ENCODE data around the gene PARL.

PARL gene

GRCh38 chr3:183873914-183874313 is 10.8 kb downstream of the PARL start:
- TF ChIP-seq POU2F2 (IDR thresholded peaks at IDR 0.05; ENCODE audit: low read depth, low read length) (no peak), PAX5 (IDR thresholded peaks at IDR 0.05; ENCODE audit: insufficient read depth, low read length, severe bottlenecking) (no peak), POLR2AphosphoS5 (IDR thresholded peaks at IDR 0.05; ENCODE audit: low read depth, low read length) (no peak), SPI1 (IDR thresholded peaks at IDR 0.05; ENCODE audit: low read depth, low read length) (no peak), TAF1 (IDR thresholded peaks at IDR 0.05; ENCODE audit: low read depth, low read length) (no peak), POLR2A (IDR thresholded peaks at IDR 0.05; ENCODE audit: low read depth, low read length) (no peak)
- FAIRE-seq (no peak), DNase-seq (ENCODE audit: insufficient read length, low spot score) (no peak)

GRCh38 chr3:183871541-183871940 is 13.1 kb downstream of the PARL start:
- TF ChIP-seq TAF1 (IDR thresholded peaks at IDR 0.05; ENCODE audit: low read depth, low read length): no peak
- TF ChIP-seq SPI1 (IDR thresholded peaks at IDR 0.05; ENCODE audit: low read depth, low read length): no peak
- no peak for TF ChIP-seq POLR2A (IDR thresholded peaks at IDR 0.05; ENCODE audit: low read depth, low read length)
- TF ChIP-seq POLR2AphosphoS5 (IDR thresholded peaks at IDR 0.05; ENCODE audit: low read depth, low read length): no peak
- no peak for TF ChIP-seq PAX5 (IDR thresholded peaks at IDR 0.05; ENCODE audit: insufficient read depth, low read length, severe bottlenecking)
- no peak for TF ChIP-seq POU2F2 (IDR thresholded peaks at IDR 0.05; ENCODE audit: low read depth, low read length)
- FAIRE-seq (no peak), DNase-seq (ENCODE audit: insufficient read length, low spot score) (no peak)

GRCh38 chr3:183870563-183870962 is 14.1 kb downstream of the PARL start:
- no peak for FAIRE-seq
- no peak for DNase-seq (ENCODE audit: insufficient read length, low spot score)
- TF ChIP-seq POU2F2 (IDR thresholded peaks at IDR 0.05; ENCODE audit: low read depth, low read length): no peak
- TF ChIP-seq POLR2AphosphoS5 (IDR thresholded peaks at IDR 0.05; ENCODE audit: low read depth, low read length): no peak
- TF ChIP-seq POLR2A (IDR thresholded peaks at IDR 0.05; ENCODE audit: low read depth, low read length): no peak
- no peak for TF ChIP-seq SPI1 (IDR thresholded peaks at IDR 0.05; ENCODE audit: low read depth, low read length)
- TF ChIP-seq TAF1 (IDR thresholded peaks at IDR 0.05; ENCODE audit: low read depth, low read length): no peak
- TF ChIP-seq PAX5 (IDR thresholded peaks at IDR 0.05; ENCODE audit: insufficient read depth, low read length, severe bottlenecking): no peak

- TF ChIP-seq SPI1 (IDR thresholded peaks at IDR 0.05; ENCODE audit: low read depth, low read length): peak; percentile 37; the same call in 1 of the 2 replicates
- TF ChIP-seq PAX5 (IDR thresholded peaks at IDR 0.05; ENCODE audit: insufficient read depth, low read length, severe bottlenecking): no peak
- DNase-seq (ENCODE audit: insufficient read length, low spot score) (no peak), FAIRE-seq (no peak)
These were observed 15.9 kb downstream of the PARL start for GRCh38 chr3:183868796-183869195.

- FAIRE-seq: no peak
- no peak for TF ChIP-seq PAX5 (IDR thresholded peaks at IDR 0.05; ENCODE audit: insufficient read depth, low read length, severe bottlenecking)
- TF ChIP-seq POLR2AphosphoS5 (IDR thresholded peaks at IDR 0.05; ENCODE audit: low read depth, low read length): no peak
- TF ChIP-seq SPI1 (IDR thresholded peaks at IDR 0.05; ENCODE audit: low read depth, low read length): no peak
- no peak for TF ChIP-seq POLR2A (IDR thresholded peaks at IDR 0.05; ENCODE audit: low read depth, low read length)
- no peak for TF ChIP-seq POU2F2 (IDR thresholded peaks at IDR 0.05; ENCODE audit: low read depth, low read length)
- TF ChIP-seq TAF1 (IDR thresholded peaks at IDR 0.05; ENCODE audit: low read depth, low read length): no peak
- no peak for DNase-seq (ENCODE audit: insufficient read length, low spot score)
These were observed 22.1 kb downstream of the PARL start for GRCh38 chr3:183862610-183863009.

- no peak for FAIRE-seq
These were observed 26.8 kb downstream of the PARL start for GRCh38 chr3:183857863-183858262.

GRCh38 chr3:183854318-183855035 is 30.2 kb downstream of the PARL start:
- TF ChIP-seq SPI1 (IDR thresholded peaks at IDR 0.05; ENCODE audit: low read depth, low read length) (no peak), POLR2A (IDR thresholded peaks at IDR 0.05; ENCODE audit: low read depth, low read length) (no peak)
- FAIRE-seq (no peak), DNase-seq (ENCODE audit: insufficient read length, low spot score) (no peak)

More at GRCh38 chr3:183857863-183858262, 26.8 kb downstream of the PARL start:
- no peak for DNase-seq (ENCODE audit: insufficient read length, low spot score)
- TF ChIP-seq PAX5 (IDR thresholded peaks at IDR 0.05; ENCODE audit: insufficient read depth, low read length, severe bottlenecking): no peak
- TF ChIP-seq TAF1 (IDR thresholded peaks at IDR 0.05; ENCODE audit: low read depth, low read length): no peak

GRCh38 chr3:183845608-183846288 is 38.9 kb downstream of the PARL start:
- no peak for FAIRE-seq
- no peak for DNase-seq (ENCODE audit: insufficient read length, low spot score)
- TF ChIP-seq PAX5 (IDR thresholded peaks at IDR 0.05; ENCODE audit: insufficient read depth, low read length, severe bottlenecking): no peak
- TF ChIP-seq POU2F2 (IDR thresholded peaks at IDR 0.05; ENCODE audit: low read depth, low read length): no peak
- no peak for TF ChIP-seq SPI1 (IDR thresholded peaks at IDR 0.05; ENCODE audit: low read depth, low read length)
- no peak for TF ChIP-seq POLR2AphosphoS5 (IDR thresholded peaks at IDR 0.05; ENCODE audit: low read depth, low read length)

GRCh38 chr3:183845090-183845489 is 39.6 kb downstream of the PARL start:
- FAIRE-seq (no peak), DNase-seq (ENCODE audit: insufficient read length, low spot score) (no peak)
- no peak for TF ChIP-seq SPI1 (IDR thresholded peaks at IDR 0.05; ENCODE audit: low read depth, low read length)
- TF ChIP-seq POLR2AphosphoS5 (IDR thresholded peaks at IDR 0.05; ENCODE audit: low read depth, low read length): no peak
- TF ChIP-seq POLR2A (IDR thresholded peaks at IDR 0.05; ENCODE audit: low read depth, low read length): no peak
- no peak for TF ChIP-seq PAX5 (IDR thresholded peaks at IDR 0.05; ENCODE audit: insufficient read depth, low read length, severe bottlenecking)
- TF ChIP-seq TAF1 (IDR thresholded peaks at IDR 0.05; ENCODE audit: low read depth, low read length): no peak
- TF ChIP-seq POU2F2 (IDR thresholded peaks at IDR 0.05; ENCODE audit: low read depth, low read length): no peak

GRCh38 chr3:183844606-183845005 is 40.1 kb downstream of the PARL start:
- FAIRE-seq: no peak
- no peak for DNase-seq (ENCODE audit: insufficient read length, low spot score)
- no peak for TF ChIP-seq POLR2A (IDR thresholded peaks at IDR 0.05; ENCODE audit: low read depth, low read length)
- TF ChIP-seq SPI1 (IDR thresholded peaks at IDR 0.05; ENCODE audit: low read depth, low read length): no peak
- no peak for TF ChIP-seq PAX5 (IDR thresholded peaks at IDR 0.05; ENCODE audit: insufficient read depth, low read length, severe bottlenecking)
- no peak for TF ChIP-seq TAF1 (IDR thresholded peaks at IDR 0.05; ENCODE audit: low read depth, low read length)
- no peak for TF ChIP-seq POLR2AphosphoS5 (IDR thresholded peaks at IDR 0.05; ENCODE audit: low read depth, low read length)
- no peak for TF ChIP-seq POU2F2 (IDR thresholded peaks at IDR 0.05; ENCODE audit: low read depth, low read length)
